GM19372 (cell line): Measurements from ENCODE around the gene PRUNE1.

Source experiments
- ATAC-seq: cut with Tn5 transposase; IDR thresholded peaks from one replicate; pipeline ENCODE4 v1.9.1; 2021; ENCODE audit warnings: mild to moderate bottlenecking, low read depth, moderate library complexity; ENCODE audit not compliant: unreplicated experiment

The PRUNE1 gene

DNA sequence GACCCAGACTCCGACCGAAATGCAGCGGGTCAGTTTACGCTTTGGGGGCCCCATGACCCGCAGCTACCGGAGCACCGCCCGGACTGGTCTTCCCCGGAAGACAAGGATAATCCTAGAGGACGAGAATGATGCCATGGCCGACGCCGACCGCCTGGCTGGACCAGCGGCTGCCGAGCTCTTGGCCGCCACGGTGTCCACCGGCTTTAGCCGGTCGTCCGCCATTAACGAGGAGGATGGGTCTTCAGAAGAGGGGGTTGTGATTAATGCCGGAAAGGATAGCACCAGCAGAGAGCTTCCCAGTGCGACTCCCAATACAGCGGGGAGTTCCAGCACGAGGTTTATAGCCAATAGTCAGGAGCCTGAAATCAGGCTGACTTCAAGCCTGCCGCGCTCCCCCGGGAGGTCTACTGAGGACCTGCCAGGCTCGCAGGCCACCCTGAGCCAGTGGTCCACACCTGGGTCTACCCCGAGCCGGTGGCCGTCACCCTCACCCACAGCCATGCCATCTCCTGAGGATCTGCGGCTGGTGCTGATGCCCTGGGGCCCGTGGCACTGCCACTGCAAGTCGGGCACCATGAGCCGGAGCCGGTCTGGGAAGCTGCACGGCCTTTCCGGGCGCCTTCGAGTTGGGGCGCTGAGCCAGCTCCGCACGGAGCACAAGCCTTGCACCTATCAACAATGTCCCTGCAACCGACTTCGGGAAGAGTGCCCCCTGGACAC, 39.8 kb downstream of the PRUNE1 start:
- ATAC-seq: no peak

DNA sequence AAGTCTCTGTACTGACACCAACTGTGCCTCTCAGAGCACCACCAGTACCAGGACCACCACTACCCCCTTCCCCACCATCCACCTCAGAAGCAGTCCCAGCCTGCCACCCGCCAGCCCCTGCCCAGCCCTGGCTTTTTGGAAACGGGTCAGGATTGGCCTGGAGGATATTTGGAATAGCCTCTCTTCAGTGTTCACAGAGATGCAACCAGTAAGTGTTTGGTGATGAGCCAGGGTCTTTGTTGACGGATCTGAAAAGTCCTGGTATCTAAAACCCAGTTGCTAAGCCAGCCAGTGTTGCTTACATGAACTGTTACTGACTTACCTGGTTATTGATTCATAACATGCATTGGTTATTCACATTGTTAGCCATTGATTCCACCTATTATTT, 40.4 kb downstream of the PRUNE1 start:
- no peak for ATAC-seq

DNA sequence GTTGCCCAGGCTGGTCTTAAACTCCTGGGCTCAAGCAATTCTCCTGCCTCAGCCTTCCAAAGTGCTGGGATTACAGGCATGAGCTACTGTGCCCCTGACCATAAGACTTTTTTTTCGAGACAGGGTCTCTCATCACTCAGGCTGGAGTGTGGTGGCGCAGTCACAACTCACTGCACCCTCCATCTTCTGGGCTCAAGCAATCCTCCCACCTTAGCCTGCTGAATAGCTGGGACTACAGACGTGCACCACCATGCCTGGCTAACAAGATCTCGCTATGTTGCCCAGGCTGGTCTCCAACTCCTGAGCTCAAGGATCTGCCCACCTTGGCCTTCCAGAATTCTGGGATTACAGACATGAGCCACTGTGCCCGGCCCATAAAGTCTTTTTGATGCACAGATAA, 41.2 kb downstream of the PRUNE1 start:
- no peak for ATAC-seq

DNA sequence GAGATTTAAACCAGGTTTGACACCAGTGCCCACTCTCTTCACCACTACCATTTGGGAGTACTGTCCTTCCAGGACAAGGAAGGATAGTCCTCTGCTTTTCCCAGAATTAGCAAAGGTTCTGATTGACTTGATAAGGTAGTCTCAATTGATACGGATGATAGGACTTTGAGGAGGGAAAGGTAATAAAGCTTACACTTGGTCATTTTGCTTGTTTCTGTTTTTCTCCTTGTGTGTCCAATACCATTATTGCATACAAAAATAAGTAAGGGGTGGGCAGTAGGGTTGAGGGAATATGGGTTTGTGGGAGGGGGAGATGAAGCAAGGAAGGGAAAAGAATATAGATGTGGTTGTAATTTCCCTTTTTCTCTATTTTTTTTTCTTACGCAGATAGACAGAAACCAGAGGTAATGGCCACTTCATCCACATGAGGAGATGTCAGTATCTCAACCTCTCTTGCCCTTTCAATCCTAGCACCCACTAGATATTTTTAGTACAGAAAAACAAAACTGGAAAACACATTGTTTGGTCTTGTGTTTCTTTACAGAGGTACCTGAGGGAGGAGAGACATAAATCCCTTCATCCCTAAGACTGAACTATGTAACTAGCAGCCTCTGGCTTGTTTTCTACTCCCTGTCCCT, 41.9 kb downstream of the PRUNE1 start:
- no peak for ATAC-seq

DNA sequence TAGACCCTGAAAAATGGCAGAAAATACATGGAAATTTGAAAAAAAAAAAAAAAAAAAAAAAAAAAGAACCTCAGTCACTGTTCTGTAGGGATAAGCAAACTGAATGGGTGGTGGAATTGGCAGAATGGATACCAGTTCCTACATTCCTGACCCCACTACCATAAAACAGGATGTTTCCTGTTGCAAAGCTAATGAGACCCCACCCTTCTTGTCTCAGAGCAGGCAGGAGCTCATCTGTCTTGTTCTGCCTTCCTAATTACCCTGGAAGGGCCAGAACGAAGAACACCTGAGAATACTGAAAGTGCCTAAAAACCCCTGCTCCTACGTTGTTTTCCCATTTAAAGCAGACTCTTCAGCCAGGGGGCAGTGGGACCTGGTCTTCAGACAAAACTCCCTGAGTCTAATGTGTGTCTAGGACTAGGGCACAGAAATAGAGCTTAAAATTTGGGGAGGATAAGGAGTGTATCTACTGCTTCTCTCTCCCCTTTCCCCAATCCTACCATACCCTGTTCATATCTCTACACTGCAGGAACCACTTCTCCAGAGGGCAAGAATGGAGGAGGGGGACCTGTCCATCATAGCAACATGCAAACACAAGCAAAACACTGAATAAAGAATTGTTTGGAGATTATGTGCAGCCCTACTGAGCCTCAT, 43.2 kb downstream of the PRUNE1 start:
- no peak for ATAC-seq

DNA sequence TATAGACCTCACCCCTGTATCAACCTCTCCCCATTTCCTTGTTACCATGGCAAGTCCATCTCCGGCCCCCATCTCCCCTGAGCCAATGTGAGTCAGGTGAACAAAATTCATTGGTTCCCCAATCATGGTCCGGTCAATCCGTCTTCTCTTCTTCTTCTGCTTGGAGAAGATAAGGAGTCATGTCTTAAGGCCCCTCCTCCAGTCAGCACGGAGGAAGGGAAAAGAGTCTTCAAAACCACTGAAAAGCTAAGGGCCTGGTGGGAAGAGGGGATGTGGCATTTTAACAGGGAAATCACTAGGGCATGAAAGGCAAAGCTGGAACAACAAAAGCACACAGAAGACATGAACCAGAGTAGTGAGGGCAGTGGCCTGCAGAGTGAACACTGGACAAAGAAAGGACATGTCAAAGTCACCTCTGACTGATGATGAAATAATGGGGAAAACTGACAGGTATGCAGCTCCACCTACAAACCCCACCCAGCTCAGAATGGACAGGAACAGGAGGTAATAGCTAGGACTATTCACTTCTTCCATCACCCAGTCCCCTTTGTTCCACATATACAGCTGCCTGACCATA, 46.8 kb downstream of the PRUNE1 start:
- ATAC-seq: no peak

DNA sequence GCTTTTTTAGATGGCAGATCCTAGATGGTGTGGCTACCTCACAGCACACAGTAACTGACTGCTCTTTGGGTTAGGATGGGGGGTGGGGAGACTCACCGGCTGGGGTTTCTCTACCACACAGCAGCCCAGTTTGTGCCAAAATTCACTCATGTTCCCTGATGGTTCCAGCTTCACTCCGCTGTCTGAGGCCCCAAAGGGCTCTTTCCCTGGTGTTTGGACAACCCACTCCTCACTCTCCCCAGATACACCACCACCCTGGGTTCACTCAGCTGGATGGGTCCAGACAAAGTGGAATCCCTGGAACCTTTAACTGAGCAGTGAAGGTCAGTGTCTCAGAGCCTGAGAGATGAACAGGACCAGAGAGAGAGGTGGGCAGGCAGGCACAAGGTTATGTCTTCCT, 47.3 kb downstream of the PRUNE1 start:
- ATAC-seq: no peak

DNA sequence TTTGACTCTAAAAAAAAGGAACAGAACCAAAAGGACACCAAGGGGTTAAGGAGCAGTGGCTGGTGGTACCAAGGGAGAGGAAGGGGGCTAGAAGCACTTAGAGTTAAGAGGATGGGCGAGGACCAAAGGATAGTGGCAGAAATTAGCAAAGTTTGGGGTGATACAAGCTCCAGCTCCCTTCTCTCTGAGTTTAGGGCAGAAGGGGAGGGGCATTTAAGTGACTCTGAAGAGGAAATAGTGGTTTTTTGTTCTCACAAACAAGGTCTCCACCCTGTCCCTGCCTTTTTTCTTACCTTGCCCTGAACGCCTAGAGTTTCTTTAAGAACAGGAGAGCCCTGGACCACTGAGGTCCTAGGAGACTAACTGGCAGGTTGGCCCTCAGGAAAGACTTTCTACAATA, 47.9 kb downstream of the PRUNE1 start:
- ATAC-seq: no peak

DNA sequence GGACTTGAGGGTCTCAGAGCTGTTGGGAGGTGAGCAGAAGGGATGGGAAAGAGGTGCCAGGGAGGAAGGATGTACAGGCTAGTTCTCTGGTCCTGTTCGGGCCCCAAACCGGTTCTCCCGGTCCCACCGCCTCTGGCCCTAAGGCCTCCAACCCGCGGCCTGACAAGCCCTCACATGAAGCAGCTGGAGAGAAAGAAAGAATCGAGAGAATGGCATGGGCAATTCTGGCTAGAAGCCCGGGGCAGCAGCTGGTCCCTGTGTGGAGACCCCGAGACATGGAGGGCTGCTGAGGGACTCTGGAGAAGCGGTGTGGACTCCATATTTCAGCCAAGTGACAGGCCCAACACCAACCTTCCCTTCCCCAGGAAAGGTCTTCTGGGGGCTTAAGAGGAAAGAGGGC, 50.4 kb downstream of the PRUNE1 start:
- no peak for ATAC-seq

DNA sequence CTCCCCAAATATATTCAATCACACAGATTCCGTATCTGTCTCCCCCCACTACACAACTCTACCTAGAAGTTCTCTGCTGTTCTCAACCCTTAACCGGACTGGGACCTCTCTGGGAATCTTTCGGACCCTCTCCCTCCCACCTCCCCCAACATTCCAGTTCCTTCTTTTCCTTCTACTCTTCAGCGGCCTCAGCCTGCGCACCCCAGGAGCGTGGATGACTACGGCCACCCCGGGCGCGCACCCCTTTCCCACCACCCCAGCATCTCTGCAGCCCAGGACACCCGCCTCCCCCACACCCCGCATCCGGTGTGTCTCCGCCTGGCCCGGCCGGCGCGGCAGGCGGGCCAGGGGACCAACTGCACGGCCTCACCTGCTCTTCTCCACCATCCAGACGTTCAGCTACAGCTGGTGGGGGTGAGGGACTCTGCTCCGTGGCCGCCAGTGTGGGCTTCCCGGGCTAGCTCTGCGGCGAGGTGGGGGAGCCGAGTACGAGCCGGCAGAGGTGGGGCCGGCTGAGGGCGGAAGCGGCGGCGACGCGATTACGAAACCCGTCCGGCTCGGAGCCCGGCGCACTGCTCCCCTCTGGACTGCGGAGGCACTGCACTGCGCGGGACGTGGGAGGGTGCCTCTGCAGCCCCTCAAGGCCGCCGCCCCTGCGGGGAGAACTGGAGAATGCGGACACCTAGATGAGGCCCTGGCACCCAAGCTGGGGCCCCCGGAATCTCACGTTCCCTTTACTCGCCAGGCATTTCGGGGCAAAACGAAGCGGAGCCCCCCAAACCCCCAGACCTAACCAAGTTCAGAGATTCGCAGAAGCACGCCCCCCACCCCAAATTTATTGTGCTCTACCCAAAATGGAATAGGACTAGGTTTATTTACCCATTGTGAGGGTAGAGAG, 51.1 kb downstream of the PRUNE1 start, which contains the start of gene CDC42SE1:
Gene CDC42SE1, minus strand, starts transcription at position 514 of the 898 bp plus-strand sequence. CDS start 3,892 bp downstream, outside the sequence.
- peak; percentile 75 for ATAC-seq

DNA sequence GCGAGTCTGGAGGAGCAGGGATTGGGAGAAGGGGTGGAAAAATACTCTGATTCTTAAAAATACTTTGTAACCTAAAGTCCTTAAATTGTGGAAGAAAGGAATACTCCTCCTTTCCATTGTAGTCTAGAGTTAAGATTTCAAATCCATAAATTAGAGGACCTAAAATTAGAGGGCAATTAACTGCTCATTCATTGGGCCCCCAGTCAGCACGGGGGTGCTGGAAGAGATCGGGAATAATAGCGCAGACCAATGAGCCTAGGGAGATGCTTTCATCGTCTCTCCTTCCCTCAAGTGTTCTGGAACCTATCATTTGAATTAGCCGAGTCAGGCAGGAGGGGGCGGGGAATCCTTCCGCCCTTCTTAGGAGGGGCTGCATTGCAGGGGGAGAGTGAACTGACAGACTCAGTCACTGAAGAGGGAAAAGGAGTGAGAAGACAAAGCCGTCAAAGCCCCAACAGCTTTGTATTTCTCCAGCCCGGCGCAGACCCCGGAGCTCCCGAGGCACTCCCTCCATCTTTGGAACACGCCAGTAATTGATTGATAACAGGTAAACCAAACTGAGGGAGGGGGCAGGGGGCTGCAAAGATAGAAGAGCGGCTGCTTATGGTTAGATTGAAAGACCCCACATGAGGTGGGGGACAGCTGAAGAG, 51.9 kb downstream of the PRUNE1 start, which contains the start of gene MLLT11:
Gene MLLT11, plus strand, starts transcription at position 391 of the 650 bp plus-strand sequence. CDS start 6,828 bp downstream, outside the sequence.
- no peak for ATAC-seq

DNA sequence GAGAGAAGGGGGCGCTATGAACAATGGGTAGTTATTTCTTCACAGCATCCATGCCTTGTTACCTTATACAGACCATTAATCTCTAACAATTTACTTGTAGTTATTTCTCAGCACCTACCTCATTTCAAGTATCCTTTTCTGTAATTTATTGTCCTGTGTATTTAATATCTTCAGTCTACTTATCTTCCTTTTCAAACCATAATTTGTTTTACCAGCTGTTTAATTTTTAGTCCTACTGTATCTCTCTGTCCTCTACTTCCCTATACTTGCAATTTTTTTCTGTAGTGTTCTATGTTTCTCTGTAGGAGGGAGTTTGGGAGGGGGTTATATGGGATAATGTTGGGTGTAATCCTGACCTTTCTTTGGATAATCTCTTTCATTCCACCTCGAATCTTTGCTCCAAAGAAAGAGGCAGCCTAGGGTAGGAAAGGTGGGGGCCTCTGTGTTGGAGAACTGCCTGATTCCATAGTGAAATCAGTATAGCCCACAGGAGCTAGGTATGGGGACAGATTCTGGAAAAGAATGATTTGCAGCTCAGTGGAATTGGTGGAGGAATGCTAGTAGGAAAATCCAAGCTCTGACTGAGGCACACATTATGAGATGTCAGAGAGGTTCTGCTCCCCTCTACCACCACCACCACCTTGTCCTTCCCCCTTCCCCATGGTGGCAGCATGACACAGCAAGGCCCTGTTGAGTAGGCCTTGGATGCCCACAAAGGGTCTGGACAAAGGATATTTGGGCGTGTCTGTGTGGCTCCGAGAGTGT, 52.6 kb downstream of the PRUNE1 start:
- ATAC-seq: no peak

DNA sequence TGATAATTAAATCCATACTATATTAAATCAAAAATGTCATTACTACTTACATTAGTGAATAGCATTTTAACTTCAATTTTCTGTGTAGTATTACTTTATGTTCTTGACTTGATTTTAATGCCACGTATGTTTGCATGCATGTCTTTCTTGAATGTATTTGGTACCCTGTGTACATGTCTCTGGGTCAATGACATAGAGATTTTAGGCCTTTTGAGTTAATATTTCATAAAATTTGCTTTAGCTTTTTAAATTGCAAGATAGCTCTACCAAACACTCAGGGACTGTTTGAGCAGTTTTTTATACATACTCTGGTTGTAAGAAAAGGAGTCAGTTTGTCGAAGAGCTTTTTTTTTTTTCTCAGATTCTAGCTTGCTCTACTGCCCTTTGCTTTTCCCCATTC, 53.5 kb downstream of the PRUNE1 start:
- ATAC-seq: no peak

DNA sequence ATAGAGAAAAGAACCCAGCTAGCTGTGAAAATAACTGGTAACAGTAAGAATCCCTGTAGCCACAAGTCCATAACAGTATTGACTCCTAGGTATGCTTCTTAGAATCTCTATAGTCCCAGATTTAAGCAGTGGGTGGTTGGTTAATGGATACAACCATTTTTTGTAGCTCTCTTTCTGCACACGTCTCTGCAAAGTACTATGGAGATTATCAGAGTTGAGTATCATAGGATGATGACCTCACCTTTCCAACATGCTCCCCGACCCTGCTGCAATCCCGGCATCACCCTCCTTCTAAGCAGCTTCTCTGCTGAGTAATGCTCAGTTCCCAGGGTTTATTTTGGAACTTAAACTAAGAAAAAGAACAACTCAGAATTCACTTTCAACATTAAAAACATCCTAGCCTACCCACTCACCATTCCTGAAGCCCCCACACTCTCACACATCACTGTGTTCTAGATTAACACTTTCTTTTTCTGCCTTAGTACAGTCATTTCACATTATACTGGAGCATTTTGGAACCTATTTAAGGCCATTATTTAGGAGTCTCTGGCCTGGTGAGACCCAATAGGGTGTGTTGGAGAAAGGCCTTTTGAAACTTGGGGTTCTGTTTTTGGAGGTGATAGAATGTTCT, 54.6 kb downstream of the PRUNE1 start:
- ATAC-seq: no peak

DNA sequence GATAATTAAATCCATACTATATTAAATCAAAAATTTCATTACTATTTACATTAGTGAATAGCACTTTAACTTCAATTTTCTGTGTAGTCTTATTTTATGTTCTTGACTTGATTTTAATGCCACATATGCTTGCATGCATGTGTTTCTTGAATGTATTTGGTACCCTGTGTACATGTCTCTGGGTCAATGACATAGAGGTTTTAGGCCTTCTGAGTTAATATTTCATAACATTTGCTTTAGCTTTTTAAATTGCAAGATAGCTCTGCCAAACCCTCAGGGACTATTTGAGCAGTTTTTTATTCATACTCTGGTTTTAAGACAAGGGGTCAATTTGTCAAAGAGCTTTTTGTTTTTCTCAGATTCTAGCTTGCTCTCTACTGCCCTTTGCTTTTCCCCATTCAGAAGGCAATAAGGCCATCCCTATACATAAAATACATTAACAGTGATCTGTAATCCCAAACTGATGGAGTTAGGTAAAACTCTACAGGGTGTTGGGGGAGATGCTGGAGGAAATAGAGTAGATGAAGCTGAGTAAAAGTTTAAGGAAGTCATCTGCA, 56.9 kb downstream of the PRUNE1 start:
- no peak for ATAC-seq

DNA sequence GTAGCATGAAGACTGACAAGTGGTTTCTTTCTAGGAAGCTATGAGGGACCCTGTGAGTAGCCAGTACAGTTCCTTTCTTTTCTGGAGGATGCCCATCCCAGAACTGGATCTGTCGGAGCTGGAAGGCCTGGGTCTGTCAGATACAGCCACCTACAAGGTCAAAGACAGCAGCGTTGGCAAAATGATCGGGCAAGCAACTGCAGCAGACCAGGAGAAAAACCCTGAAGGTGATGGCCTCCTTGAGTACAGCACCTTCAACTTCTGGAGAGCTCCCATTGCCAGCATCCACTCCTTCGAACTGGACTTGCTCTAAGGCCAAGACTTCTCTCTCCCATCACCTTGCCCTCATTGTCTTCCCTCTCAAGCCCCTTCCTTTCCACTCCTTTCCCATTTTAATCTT, 58.9 kb downstream of the PRUNE1 start:
- no peak for ATAC-seq

DNA sequence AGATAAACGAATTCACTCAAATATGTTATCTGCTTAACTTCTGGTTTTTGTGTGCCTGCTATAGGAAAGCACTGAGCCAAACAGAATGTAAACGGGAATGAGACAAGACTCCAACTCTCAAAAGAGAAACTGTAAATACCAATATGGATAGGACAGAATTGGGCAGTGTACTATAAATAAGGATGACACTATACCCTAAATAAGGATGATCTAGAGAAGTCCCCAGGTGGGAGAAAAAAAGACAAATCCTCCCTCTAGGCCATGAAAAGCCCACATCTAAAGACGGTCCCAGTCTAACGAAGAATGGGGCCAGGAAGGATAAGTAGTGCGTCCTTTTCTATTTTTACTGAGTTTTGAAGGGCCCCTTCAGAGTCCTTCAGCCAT, 60.8 kb downstream of the PRUNE1 start:
- no peak for ATAC-seq
